GM21576 (cell line): ENCODE measurements around the gene DTNB.
"Not testable (repeated sequence)": the region's sequence is repeated elsewhere in the genome, so short reads cannot be mapped to it uniquely, and the experiment has no call there.

Experiments used
- ATAC-seq: cut with Tn5 transposase; IDR thresholded peaks from one replicate; pipeline ENCODE4 v1.9.1; 2021; ENCODE audit warnings: mild to moderate bottlenecking, moderate library complexity; ENCODE audit not compliant: unreplicated experiment

Gene DTNB

GRCh38 chr2:25673300-25674076 lies at the start of gene DTNB:
DTNB (minus strand) TSS chr2:25673577; CDS start chr2:25652660, 20,917 bp downstream.
- peak; percentile 57 for ATAC-seq

GRCh38 chr2:25722224-25722623 lies 48.8 kb upstream of the DTNB start:
- ATAC-seq: no peak

GRCh38 chr2:25720575-25720974 lies 47.2 kb upstream of the DTNB start:
- ATAC-seq: no peak

- no peak for ATAC-seq
Measured at GRCh38 chr2:25714740-25715139, 41.4 kb upstream of the DTNB start.

GRCh38 chr2:25712455-25712854 lies 39.1 kb upstream of the DTNB start:
- ATAC-seq: no peak

- ATAC-seq: no peak
Measured at GRCh38 chr2:25711675-25712354, 38.4 kb upstream of the DTNB start.

GRCh38 chr2:25710750-25711149 lies 37.4 kb upstream of the DTNB start:
- ATAC-seq: no peak

GRCh38 chr2:25709349-25709748 lies 36.0 kb upstream of the DTNB start:
- no peak for ATAC-seq

- no peak for ATAC-seq
Measured at GRCh38 chr2:25707927-25708590, 34.7 kb upstream of the DTNB start.

GRCh38 chr2:25705575-25705974 lies 32.2 kb upstream of the DTNB start:
- not testable (repeated sequence) for ATAC-seq

GRCh38 chr2:25701801-25702200 lies 28.4 kb upstream of the DTNB start:
- no peak for ATAC-seq

- ATAC-seq: no peak
Measured at GRCh38 chr2:25700221-25700660, 26.9 kb upstream of the DTNB start.

- no peak for ATAC-seq
Measured at GRCh38 chr2:25699216-25699615, 25.8 kb upstream of the DTNB start.

- ATAC-seq: no peak
Measured at GRCh38 chr2:25698752-25699151, 25.4 kb upstream of the DTNB start.

- no peak for ATAC-seq
Measured at GRCh38 chr2:25697559-25698341, 24.4 kb upstream of the DTNB start.

- ATAC-seq: no peak
Measured at GRCh38 chr2:25692737-25693445, 19.5 kb upstream of the DTNB start.

GRCh38 chr2:25692143-25692542 lies 18.8 kb upstream of the DTNB start:
- no peak for ATAC-seq

GRCh38 chr2:25690058-25690457 lies 16.7 kb upstream of the DTNB start:
- no peak for ATAC-seq

- ATAC-seq: no peak
Measured at GRCh38 chr2:25688236-25688635, 14.9 kb upstream of the DTNB start.

GRCh38 chr2:25685741-25686140 lies 12.4 kb upstream of the DTNB start:
- ATAC-seq: no peak
